Activated naive CD8-positive, alpha-beta T cell treated with anti-CD3 and anti-CD28 coated beads, Interleukin-2, amount 50 U/mL, for 24 hours (primary cell): ENCODE measurements around the gene SLC6A2.

Experiments used
- ATAC-seq: fragments of 150-1000 bp; cut with Tn5 transposase; one replicate; pipeline ENCODE4 v1.10.0; 2021
- DNase-seq: peaks from one replicate; pipeline ENCODE4 v3.0.0; 2021
- H3K27ac Mint-ChIP-seq: one replicate; pipeline ENCODE4 v1.8.0; 2021; ENCODE audit warnings: mild to moderate bottlenecking, mixed read lengths
- H3K27me3 Mint-ChIP-seq: one replicate; pipeline ENCODE4 v1.8.0; 2021; ENCODE audit warnings: mixed read lengths
- H3K36me3 Mint-ChIP-seq: one replicate; pipeline ENCODE4 v1.8.0; 2021; ENCODE audit warnings: low read depth, mixed read lengths
- H3K4me1 Mint-ChIP-seq: one replicate; pipeline ENCODE4 v1.8.0; 2021; ENCODE audit warnings: mixed read lengths
- H3K4me3 Mint-ChIP-seq: one replicate; pipeline ENCODE4 v1.8.0; 2021; ENCODE audit warnings: mild to moderate bottlenecking, moderate library complexity, mixed read lengths
- H3K9me3 Mint-ChIP-seq: one replicate; pipeline ENCODE4 v1.8.0; 2021; ENCODE audit warnings: mixed read lengths

The SLC6A2 gene

DNA sequence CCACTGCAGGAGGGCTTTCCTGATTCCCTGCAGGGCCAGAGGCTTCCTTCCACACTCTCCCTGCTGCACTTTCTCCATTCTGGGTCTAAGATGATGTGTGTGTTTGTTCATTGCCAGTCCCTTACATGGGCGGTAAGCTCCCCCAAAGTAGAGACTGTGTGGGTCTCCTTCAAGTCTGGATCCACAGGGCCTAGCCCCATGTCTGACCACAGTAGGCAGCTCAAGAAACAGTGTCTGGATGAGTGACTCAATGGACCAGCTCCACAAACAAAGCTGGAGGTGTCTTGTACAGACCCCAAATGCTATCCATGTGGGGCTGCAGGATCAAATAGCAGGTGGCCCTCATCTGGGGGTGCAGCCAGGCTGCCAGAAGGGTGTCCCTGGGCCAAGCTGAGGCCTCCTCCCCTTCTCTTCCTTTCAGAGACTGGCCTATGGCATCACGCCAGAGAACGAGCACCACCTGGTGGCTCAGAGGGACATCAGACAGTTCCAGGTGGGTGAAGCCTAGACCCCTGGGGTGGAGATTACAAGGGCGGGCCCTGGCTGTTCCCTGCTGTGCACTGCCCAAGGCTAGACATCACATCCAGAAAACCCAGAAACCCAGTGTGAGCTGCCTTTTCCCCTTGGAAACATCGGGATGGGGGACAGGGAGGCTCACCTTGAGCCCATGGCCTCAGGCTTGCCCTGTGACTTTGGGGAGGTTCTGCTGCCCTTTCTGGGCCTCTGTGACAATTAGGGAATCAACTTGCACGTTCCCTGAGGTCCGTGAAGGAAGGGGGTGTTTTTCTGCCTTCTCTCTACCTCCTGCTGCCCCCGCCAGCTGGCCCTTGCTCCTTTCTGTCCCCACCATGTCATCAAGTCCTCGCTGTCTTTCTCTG lies 45.9 kb downstream of the SLC6A2 start:
- no peak for ATAC-seq
- Mint-ChIP-seq H3K4me3 (no peak overlapping the region), H3K36me3 (no peaks in the 10 kb centered on the region), H3K9me3 (no peaks in the 10 kb centered on the region), H3K27ac (no peak overlapping the region), H3K27me3 (peaks cover 7% of the 10 kb centered on the region), H3K4me1 (no peaks in the 10 kb centered on the region)
- peak; percentile 51 for DNase-seq

DNA sequence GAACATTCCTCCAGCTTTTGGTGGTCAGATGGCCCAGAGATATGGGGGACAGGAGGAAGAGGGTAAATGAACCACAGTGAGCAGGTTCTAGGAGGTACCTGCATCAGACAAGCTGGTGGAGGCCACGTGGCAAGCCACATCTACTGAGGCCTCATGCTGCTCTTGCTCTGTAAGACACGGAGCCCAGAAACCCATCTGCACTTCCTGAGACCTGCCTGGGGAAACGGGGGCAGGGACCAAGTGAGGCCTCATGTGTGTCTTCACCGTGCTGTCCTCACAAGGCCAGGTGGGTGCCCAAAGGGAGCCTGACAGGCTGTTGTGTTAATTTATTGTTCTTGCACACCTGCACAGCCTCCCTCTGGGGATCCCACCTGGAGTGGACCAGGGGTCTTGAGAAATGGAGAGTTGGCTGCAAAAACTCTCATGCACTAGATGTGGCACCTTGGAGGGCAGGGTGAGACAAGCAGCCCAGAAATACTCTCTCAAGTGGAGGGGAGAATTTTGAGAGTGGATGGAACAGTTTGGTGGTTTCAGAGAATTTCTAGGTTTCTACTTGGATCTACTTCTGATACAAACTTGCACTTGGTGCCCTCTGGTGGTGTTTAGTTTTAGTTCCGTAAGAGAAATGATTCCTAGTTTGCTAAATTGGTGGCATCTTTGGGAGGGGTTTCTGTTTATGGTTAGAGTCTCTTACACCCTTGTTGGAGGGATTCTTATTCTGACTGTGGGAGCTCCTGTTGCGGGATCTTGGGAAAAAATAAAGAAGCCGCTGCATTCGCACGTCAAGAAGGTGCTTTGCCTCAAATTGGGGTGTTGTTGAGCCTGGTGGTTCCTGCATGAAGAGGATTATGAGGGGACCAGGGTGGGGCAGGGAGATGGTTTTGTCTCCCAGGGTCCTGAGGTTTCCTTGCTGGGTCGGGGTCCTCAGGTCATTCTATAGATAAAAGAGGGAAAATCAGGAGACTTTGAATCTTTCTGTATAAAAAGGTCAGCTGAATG lies 47.5 kb downstream of the SLC6A2 start:
- peaks cover 7% of the 10 kb centered on the region for H3K27me3 Mint-ChIP-seq
- ATAC-seq (no peak), DNase-seq (no peak)
- H3K4me1 Mint-ChIP-seq, result no peaks in the 10 kb centered on the region
- no peaks in the 10 kb centered on the region for H3K36me3 Mint-ChIP-seq
- no peak overlapping the region for H3K4me3 Mint-ChIP-seq
- no peak overlapping the region for H3K27ac Mint-ChIP-seq
- no peaks in the 10 kb centered on the region for H3K9me3 Mint-ChIP-seq

DNA sequence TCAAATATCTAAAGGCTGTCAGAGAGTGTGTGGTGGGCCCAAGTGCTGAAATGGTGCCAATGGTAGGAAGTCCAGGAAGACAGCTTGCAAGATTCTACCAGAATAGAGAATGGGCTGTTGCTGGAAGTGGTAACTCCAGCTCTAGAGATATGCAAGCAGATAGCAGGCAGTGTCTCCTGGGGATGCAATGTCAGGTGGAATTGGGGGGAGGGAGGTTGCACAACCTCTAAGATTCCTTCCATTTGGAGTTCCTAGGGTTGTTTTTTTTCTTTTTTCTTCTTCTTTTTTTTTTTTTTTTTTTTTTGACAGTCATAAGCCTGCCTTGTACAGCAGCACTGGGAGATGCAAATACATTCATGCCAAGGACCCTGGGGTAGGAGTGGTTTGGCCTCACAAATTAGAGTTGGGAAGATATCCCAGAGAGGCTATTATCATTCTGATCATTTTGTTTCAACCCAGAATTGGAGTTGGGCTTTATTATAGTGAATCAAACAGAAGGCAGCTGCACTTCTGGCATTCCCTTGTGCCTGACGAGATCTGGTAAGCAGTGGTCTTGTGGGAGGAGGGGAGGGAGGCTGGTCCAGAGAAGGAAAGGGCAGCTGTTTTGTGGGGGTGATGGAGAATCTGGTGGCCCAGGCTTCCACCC lies 51.1 kb downstream of the SLC6A2 start:
- DNase-seq (no peak), ATAC-seq (no peak)
- no peaks in the 10 kb centered on the region for H3K4me1 Mint-ChIP-seq
- H3K9me3 Mint-ChIP-seq, result no peaks in the 10 kb centered on the region
- no peaks in the 10 kb centered on the region for H3K36me3 Mint-ChIP-seq
- no peak overlapping the region for H3K27ac Mint-ChIP-seq
- H3K27me3 Mint-ChIP-seq, result peaks cover 11% of the 10 kb centered on the region
- H3K4me3 Mint-ChIP-seq, result no peak overlapping the region

DNA sequence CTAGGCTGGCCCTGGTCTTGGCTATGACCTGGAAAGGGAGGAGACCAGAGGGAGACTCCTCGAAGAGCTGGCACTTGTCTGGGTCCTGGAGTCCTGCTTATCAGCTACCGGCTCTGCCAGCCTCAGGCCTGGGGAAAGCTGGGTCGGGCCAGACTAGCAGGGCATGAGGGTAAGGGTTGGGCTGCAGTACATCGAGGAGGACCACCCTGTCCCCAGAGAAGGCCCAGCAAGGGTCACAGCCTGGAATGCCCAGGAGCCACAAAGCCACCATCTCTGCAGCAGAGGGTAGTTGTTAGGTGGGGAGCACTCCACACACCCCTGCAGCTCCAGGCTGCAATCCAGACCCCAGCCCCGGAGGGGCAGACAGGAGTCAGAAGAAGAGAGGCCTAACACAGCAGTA lies 54.0 kb downstream of the SLC6A2 start:
- no peak overlapping the region for H3K4me3 Mint-ChIP-seq
- H3K27ac Mint-ChIP-seq, result no peak overlapping the region
- H3K36me3 Mint-ChIP-seq, result no peaks in the 10 kb centered on the region
- ATAC-seq, result no peak
- no peak for DNase-seq
- peaks cover 11% of the 10 kb centered on the region for H3K27me3 Mint-ChIP-seq
- no peaks in the 10 kb centered on the region for H3K4me1 Mint-ChIP-seq
- H3K9me3 Mint-ChIP-seq, result no peaks in the 10 kb centered on the region

DNA sequence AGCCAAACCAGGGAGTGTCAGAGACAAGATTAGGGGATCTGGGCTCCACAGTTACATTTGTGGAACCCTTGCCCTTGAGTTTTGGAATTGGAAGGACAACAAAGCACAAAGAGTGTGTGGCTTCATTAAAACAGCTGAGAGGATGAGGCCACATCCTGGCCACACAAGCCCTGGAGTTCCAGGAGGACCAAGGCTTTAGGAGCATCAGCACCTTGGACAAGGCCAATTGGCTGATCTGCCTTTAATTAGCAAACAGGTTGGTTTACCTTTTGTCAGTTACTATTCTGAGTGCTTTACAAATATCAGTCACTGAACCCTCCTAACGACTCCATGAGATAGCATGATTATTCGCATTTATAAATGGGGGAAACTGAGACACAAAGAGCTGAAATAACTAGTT lies 54.7 kb downstream of the SLC6A2 start:
- Mint-ChIP-seq H3K4me3 (no peak overlapping the region), H3K9me3 (no peaks in the 10 kb centered on the region), H3K36me3 (no peaks in the 10 kb centered on the region), H3K4me1 (no peaks in the 10 kb centered on the region), H3K27ac (no peak overlapping the region), H3K27me3 (peaks cover 13% of the 10 kb centered on the region)
- ATAC-seq (no peak), DNase-seq (no peak)

DNA sequence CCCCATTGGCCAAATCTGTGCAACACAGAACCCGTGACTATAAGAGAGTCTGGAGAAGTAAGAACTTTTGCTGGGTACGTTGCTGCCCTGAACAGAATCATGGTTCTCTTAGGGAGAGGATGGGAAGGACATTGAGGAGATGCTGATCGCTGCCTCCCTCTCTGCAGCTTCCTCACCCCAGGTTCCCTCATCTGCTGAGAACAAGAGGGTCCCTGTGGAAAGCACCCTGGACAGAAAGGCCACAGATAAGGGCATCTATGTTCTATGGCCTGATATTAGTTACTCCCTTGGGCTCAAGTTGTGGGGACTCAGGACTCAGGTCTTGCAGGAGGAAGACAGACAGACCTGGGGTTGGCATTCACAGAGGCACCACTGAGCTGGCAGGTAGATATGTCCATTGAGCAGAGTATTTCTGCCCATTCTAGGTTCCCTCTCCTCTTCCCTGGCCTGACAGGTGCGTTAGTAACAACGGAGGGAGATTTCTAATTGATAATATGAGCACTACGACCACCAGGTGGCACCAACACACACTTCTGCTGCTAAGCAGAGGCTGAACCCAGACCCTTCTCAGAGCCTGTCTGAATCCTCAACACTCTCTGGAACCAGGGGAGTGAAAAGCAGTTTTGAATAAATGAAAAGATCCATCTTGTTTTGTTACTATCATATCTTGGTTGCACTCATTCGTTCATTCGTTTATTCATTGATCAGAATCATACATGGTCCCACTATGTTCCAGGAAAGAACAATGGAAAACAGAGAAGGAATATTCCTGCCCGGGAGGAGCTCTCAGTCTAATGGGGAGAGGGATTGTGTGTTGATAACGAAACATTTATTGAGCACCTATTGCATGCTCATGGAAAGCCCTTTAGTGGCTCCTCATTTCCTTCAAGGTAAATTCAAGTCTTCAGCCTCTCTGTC lies 56.4 kb downstream of the SLC6A2 start:
- H3K27ac Mint-ChIP-seq, result no peak overlapping the region
- peak; percentile 61 for DNase-seq
- H3K9me3 Mint-ChIP-seq, result no peaks in the 10 kb centered on the region
- H3K36me3 Mint-ChIP-seq, result no peaks in the 10 kb centered on the region
- peak; percentile 55 for ATAC-seq
- H3K4me1 Mint-ChIP-seq, result no peaks in the 10 kb centered on the region
- H3K27me3 Mint-ChIP-seq, result peaks cover 13% of the 10 kb centered on the region
- H3K4me3 Mint-ChIP-seq, result no peak overlapping the region

DNA sequence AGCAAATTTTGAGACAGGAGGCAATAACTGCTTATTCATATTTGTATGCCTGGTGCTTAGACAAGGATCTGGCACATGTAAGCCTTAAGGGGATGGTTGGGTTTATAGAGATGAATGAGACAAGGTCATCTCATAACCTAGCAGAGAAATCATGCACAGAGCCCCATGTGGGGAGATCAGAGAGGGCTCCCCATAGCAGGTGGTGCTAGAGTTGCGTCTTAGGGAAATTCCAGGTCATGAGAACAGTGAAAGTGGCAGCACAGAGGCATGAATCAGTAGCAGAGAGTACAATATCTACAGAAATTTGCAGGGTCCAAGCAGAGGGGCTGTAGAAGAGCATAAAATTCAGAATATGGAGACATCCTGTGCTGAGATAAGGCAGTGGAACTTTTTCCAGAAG lies 57.3 kb downstream of the SLC6A2 start:
- no peak for ATAC-seq
- Mint-ChIP-seq H3K27me3 (peaks cover 17% of the 10 kb centered on the region), H3K4me3 (no peak overlapping the region), H3K9me3 (no peaks in the 10 kb centered on the region), H3K27ac (no peak overlapping the region), H3K4me1 (no peaks in the 10 kb centered on the region), H3K36me3 (no peaks in the 10 kb centered on the region)
- DNase-seq, result no peak

DNA sequence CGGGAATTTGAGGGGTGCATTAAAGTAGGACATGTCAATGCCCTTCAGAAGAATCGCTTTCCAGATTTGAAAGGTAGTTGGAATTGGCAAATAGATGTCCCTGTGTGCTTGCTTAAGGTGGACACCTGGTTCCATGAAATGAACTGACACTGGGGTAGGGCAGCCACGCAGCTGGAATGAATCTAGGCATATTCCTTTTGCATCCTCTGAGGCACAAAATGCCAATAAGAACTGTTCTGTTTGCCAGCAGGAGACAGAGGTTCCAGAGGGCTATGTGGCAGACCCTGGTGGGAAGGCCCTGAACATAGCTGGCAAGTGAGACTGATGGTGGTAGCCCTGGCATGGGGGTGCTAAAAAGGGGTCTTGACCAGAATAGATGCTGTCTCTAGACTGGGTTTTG lies 61.5 kb downstream of the SLC6A2 start:
- H3K9me3 Mint-ChIP-seq, result no peaks in the 10 kb centered on the region
- no peak overlapping the region for H3K4me3 Mint-ChIP-seq

DNA sequence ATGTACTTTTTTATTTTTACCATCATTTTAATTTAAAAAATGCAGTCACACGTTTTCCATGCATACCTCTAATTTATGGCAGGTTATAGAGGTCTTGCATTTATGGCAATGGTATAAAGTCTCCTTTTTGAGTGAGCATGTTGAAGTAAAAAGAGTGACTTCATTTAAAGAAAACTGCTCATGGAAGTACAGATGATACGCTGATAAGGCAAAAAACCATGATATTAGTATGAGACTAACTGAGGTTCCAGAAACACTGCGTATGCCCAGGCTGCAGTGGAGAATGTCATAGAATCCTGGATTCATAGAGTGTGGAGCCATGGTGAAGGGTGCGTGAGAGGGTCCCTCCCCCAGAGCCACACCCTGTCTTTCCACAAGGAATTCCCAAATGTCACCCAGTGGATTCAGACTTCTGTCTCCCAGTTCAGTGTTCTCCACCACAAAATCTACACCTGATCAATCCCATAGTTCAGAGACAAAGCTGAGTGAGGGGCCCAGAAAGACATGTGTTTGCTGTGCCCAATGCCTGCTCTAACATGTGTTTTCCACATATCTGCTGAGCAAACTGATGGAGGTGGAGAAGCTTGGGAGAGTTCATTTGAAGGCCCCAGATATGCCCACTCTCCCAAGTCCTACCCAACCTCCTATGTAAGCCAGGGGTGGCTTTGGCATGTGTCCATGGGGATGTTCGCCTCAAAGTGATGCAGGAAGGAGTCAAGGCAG lies 69.4 kb downstream of the SLC6A2 start:
- peaks cover 10% of the 10 kb centered on the region for H3K27me3 Mint-ChIP-seq
- H3K36me3 Mint-ChIP-seq, result no peaks in the 10 kb centered on the region
- ATAC-seq (no peak), DNase-seq (no peak)
- H3K4me3 Mint-ChIP-seq, result no peak overlapping the region
- H3K9me3 Mint-ChIP-seq, result no peaks in the 10 kb centered on the region
- no peak overlapping the region for H3K27ac Mint-ChIP-seq
- no peaks in the 10 kb centered on the region for H3K4me1 Mint-ChIP-seq

More for the DNA sequence above, 61.5 kb downstream of the SLC6A2 start:
- Mint-ChIP-seq H3K27me3 (peaks cover 25% of the 10 kb centered on the region), H3K36me3 (no peaks in the 10 kb centered on the region), H3K4me1 (no peaks in the 10 kb centered on the region), H3K27ac (no peak overlapping the region)
- DNase-seq, result no peak
- no peak for ATAC-seq

DNA sequence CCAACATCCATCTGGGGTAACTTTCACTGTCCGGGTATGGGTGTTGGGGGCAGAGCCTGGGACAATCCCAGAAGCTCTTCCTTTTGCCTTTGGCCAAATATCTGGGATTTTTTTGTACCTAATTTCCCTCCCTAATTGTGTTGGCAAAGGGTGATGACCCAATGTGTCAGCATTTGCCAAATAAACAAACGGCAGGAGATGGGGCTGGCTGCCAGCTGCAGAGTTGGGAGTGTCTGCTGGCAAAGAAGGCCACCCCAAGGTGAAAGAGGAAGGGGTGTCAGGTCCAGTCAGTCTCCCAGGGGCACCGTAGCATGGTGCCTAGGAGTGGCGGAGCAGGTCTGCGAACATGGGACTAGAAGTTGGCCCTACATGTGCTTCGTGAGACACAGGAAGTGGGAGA lies 73.0 kb downstream of the SLC6A2 start:
- no peaks in the 10 kb centered on the region for H3K4me1 Mint-ChIP-seq
- DNase-seq, result no peak
- no peak overlapping the region for H3K27ac Mint-ChIP-seq
- H3K27me3 Mint-ChIP-seq, result peaks cover 4% of the 10 kb centered on the region
- no peak for ATAC-seq
- H3K4me3 Mint-ChIP-seq, result no peak overlapping the region
- H3K36me3 Mint-ChIP-seq, result no peaks in the 10 kb centered on the region
- no peaks in the 10 kb centered on the region for H3K9me3 Mint-ChIP-seq

DNA sequence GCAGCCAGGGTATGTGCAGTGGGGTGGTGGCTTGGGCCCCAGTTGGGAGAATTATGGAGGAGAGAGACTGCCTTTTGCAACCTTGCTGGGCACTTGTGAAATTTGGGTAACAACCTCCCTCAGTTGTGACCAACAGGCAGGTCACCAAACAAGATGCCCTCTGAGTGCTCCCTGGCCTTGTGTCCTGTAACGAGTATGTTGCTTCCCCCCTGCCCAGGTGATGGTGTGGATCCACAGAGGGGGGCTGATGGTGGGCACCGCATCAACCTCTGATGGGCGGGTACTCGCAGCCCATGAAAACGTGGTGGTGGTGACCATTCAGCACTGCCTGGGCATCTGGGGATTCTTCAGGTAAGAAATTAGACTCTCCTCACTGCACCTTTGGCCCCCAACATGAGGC lies 74.3 kb downstream of the SLC6A2 start:
- no peak overlapping the region for H3K4me3 Mint-ChIP-seq
- H3K27ac Mint-ChIP-seq, result no peak overlapping the region
- no peaks in the 10 kb centered on the region for H3K36me3 Mint-ChIP-seq
- no peak for DNase-seq
- ATAC-seq, result no peak
- no peaks in the 10 kb centered on the region for H3K4me1 Mint-ChIP-seq
- no peaks in the 10 kb centered on the region for H3K9me3 Mint-ChIP-seq
- peaks cover 8% of the 10 kb centered on the region for H3K27me3 Mint-ChIP-seq

DNA sequence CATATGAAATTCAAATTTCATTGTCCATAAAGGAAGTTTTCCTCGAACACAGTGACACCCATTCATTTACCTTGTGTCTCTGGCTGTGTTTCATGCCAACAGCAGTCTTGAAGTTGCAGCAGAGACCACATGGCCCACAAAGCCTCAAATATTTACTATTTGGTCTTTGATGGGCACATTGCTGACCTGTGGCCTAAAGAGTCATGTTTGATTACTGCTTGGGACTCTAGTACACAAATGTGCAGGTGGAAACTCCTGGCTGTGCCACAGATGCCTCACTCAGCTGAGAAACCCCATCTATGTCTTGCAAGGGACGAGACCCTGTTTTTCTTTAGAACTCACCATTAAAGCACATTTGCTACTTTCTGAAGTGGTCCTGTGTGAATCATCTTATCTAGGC lies 76.7 kb downstream of the SLC6A2 start:
- Mint-ChIP-seq H3K4me1 (no peaks in the 10 kb centered on the region), H3K27me3 (peaks cover 21% of the 10 kb centered on the region), H3K4me3 (no peak overlapping the region), H3K9me3 (no peaks in the 10 kb centered on the region), H3K36me3 (no peaks in the 10 kb centered on the region), H3K27ac (no peak overlapping the region)
- DNase-seq (no peak), ATAC-seq (no peak)

DNA sequence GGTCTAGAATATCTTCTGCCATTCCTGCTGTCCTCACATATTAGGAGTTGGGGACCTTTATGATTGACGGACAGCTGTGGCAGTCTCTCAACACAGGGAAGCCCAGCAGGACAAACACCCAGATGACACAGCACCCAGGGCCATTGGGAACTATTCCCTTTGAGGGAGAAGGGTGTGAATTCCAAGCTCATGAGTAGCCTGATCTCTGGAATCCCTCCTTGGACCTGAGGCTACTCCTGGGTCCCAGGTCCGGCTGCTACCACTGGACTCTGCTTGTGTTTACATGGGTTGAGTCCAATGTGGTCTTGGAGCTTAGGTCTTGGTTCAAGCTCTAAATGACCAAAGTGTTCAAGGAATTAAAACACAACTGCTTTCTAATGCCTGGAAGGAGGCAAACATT lies 78.9 kb downstream of the SLC6A2 start:
- Mint-ChIP-seq H3K4me3 (no peak overlapping the region), H3K27me3 (peaks cover 33% of the 10 kb centered on the region), H3K9me3 (no peaks in the 10 kb centered on the region), H3K27ac (no peak overlapping the region), H3K4me1 (no peaks in the 10 kb centered on the region), H3K36me3 (no peaks in the 10 kb centered on the region)
- DNase-seq (no peak), ATAC-seq (no peak)
